Natural killer cell (primary cell): ENCODE results near the gene KRT26. TPM values are rescaled to one million over a fixed set of nuclear protein-coding genes. Genes with fewer than 3 reads are reported as not detected.
"Not testable (repeated sequence)": the region's sequence is repeated elsewhere in the genome, so short reads cannot be mapped to it uniquely, and the experiment has no call there.

Experiments
- ATAC-seq, 3 donors: fragments of 150-1000 bp in 2 of 3; fragments of 200-7000 bp in 1 of 3; cut with Tn5 transposase; 1 replicate in 1 of 3; 2 replicates in 2 of 3; pipeline ENCODE4 v1.10.0; 2021; ENCODE audit warnings: mild to moderate bottlenecking in 2 of 3, moderate library complexity in 2 of 3
- DNase-seq, 2 donors: peaks; one replicate each; pipeline versions ENCODE4 v3.0.0 to v3.0.0-alpha.2; 2013 to 2021; ENCODE audit warnings: mixed read lengths in 1 of 2
- H3K27ac ChIP-seq: one replicate; pipeline ENCODE4 v1.5.1; 2013; ENCODE audit warnings: mild to moderate bottlenecking, low read length
- H3K27me3 ChIP-seq: one replicate; pipeline ENCODE4 v1.6.1; 2013; ENCODE audit warnings: low read length; ENCODE audit not compliant: control insufficient read depth, insufficient read depth
- H3K36me3 ChIP-seq: one replicate; pipeline ENCODE4 v1.6.1; 2013; ENCODE audit warnings: low read length; ENCODE audit not compliant: control insufficient read depth, insufficient read depth
- H3K4me1 ChIP-seq: one replicate; pipeline ENCODE4 v1.6.1; 2013; ENCODE audit warnings: low read length; ENCODE audit not compliant: control insufficient read depth, insufficient read depth
- H3K4me3 ChIP-seq: one replicate; pipeline ENCODE4 v1.5.1; 2013; ENCODE audit warnings: low read length
- H3K9me3 ChIP-seq: one replicate; pipeline ENCODE4 v1.6.1; 2013; ENCODE audit warnings: low read length; ENCODE audit not compliant: control insufficient read depth, insufficient read depth
- H3K27ac Mint-ChIP-seq, 2 donors: one replicate each; pipeline ENCODE4 v1.8.0; 2022; ENCODE audit warnings: mild to moderate bottlenecking in 2 of 2, mixed read lengths in 2 of 2, moderate library complexity in 1 of 2
- H3K27me3 Mint-ChIP-seq, 2 donors: one replicate each; pipeline ENCODE4 v1.8.0; 2022; ENCODE audit warnings: low read depth in 2 of 2, mixed read lengths in 2 of 2
- H3K36me3 Mint-ChIP-seq: one replicate; pipeline ENCODE4 v1.8.0; 2022; ENCODE audit warnings: mixed read lengths
- H3K4me1 Mint-ChIP-seq, 2 donors: one replicate each; pipeline ENCODE4 v1.8.0; 2022; ENCODE audit warnings: mixed read lengths in 2 of 2
- H3K4me3 Mint-ChIP-seq: one replicate; pipeline ENCODE4 v1.8.0; 2022; ENCODE audit warnings: mild to moderate bottlenecking, moderate library complexity, mixed read lengths
- H3K9me3 Mint-ChIP-seq, 2 donors: one replicate each; pipeline ENCODE4 v1.8.0; 2022; ENCODE audit warnings: mixed read lengths in 2 of 2
- CTCF ChIP-seq: fragments of 200-600 bp; IDR thresholded peaks from one replicate; pipeline ENCODE4 v1.8.0; 2022; ENCODE audit warnings: antibody characterized with exemption
- WGBS: methylation state at CpG from one replicate; pipeline ENCODE4 v1.1.7; 2013; ENCODE audit warnings: missing lambda C conversion rate; ENCODE audit not compliant: insufficient coverage; 5-methylcytosine and 5-hydroxymethylcytosine counted together
- intact Hi-C: fragments of 100-400 bp; cut with micrococcal nuclease; formaldehyde crosslinking; loops from one replicate; pipeline ENCODE4 v1.14.2; 2022
- total RNA-seq, 4 donors: library from RNA; stranded (reverse); fragments of 120-200 nt in 1 of 4; gene quantifications; one replicate each; pipeline versions ENCODE4 v1.2.3 to v1.2.4, GENCODE V29; 2013 to 2022

Gene KRT26
- total RNA-seq, 3 donors from 2014 or later (not counting 1 experiment from before 2014, with no cell fraction given), result not detected

DNA sequence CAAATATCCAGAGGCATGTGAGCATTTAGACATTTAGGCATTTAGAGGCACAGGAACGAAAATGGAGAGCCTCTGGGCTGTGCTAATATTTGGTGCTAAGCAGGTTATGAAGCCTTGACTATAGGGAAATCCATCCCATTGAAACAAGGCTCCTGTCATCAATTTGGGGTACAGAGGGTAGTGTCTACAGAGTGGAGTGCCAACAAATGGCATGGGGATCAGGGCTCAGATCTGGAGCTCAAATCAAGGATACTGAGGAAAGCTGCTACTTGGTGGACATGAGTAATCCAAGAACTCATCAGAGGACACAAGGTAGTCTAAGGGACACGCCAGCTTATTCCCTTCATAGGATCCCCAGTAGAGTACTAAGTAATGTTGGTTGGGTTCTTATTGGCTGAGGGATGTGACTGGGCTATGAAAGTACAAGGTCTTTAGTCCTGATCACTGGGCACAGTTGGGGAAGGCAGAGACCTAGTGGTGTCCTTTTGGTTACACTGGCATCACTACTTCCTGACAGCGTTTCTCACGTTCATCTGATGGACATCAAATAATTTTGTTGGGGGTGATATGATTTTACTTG, 45.2 kb upstream of the KRT26 start:
- TF ChIP-seq CTCF, result no peak
- peaks cover 11 to 19% of the 10 kb centered on the region in 2 donors for H3K4me1 Mint-ChIP-seq
- intact Hi-C loops, result no loop called here
- Histone ChIP-seq H3K27ac (no peak overlapping the region), H3K27me3 (peaks cover 17% of the 10 kb centered on the region), H3K36me3 (peaks cover 4% of the 10 kb centered on the region), H3K9me3 (no peaks in the 10 kb centered on the region), H3K4me1 (peaks cover 3% of the 10 kb centered on the region), H3K4me3 (no peak overlapping the region)
- H3K4me3 Mint-ChIP-seq, result peak overlapping the region; percentile 98
- no peak for DNase-seq
- H3K27me3 Mint-ChIP-seq, result peaks cover 22 to 30% of the 10 kb centered on the region in 2 donors
- peak overlapping the region in 1 of 2 donors; percentile 94 for H3K27ac Mint-ChIP-seq
- H3K36me3 Mint-ChIP-seq, result peaks cover 11% of the 10 kb centered on the region
- no peak for ATAC-seq
- WGBS, result 97% methylated on average over 4 of the region's 4 CpGs
- peaks cover 4 to 5% of the 10 kb centered on the region in 2 donors for H3K9me3 Mint-ChIP-seq

- peak overlapping the region in 1 of 2 donors; percentile 94 for H3K27ac Mint-ChIP-seq
- ATAC-seq (no peak), DNase-seq (no peak)
- no peak for TF ChIP-seq CTCF
- Histone ChIP-seq H3K27me3 (peaks cover 22% of the 10 kb centered on the region), H3K4me1 (peaks cover 3% of the 10 kb centered on the region), H3K36me3 (peaks cover 4% of the 10 kb centered on the region), H3K9me3 (no peaks in the 10 kb centered on the region), H3K4me3 (no peak overlapping the region), H3K27ac (no peak overlapping the region)
- WGBS, result 100% methylated on average over 1 of the region's 3 CpGs
- peak overlapping the region; percentile 98 for H3K4me3 Mint-ChIP-seq
- intact Hi-C loops, result no loop called here
- H3K27me3 Mint-ChIP-seq, result peaks cover 26 to 31% of the 10 kb centered on the region in 2 donors
- H3K9me3 Mint-ChIP-seq, result peaks cover 4 to 5% of the 10 kb centered on the region in 2 donors
- H3K4me1 Mint-ChIP-seq, result peaks cover 11 to 19% of the 10 kb centered on the region in 2 donors
- H3K36me3 Mint-ChIP-seq, result peaks cover 11% of the 10 kb centered on the region
These were observed 44.6 kb upstream of the KRT26 start for GRCh38 chr17:40816569-40816968.

GRCh38 chr17:40815381-40815780, 43.4 kb upstream of the KRT26 start:
- H3K9me3 Mint-ChIP-seq, result peaks cover 4 to 5% of the 10 kb centered on the region in 2 donors
- no peak for ATAC-seq
- H3K36me3 Mint-ChIP-seq, result peaks cover 11% of the 10 kb centered on the region
- H3K4me1 Mint-ChIP-seq, result peaks cover 11 to 19% of the 10 kb centered on the region in 2 donors
- intact Hi-C loops, result no loop called here
- 100% methylated on average over 1 of the region's 1 CpG for WGBS
- peaks cover 3% of the 10 kb centered on the region for H3K4me1 ChIP-seq
- H3K9me3 ChIP-seq, result no peaks in the 10 kb centered on the region
- DNase-seq, result no peak
- H3K27ac ChIP-seq, result no peak overlapping the region
- peaks cover 35 to 42% of the 10 kb centered on the region in 2 donors for H3K27me3 Mint-ChIP-seq
- peaks cover 4% of the 10 kb centered on the region for H3K36me3 ChIP-seq
- H3K4me3 Mint-ChIP-seq, result no peak overlapping the region
- no peak overlapping the region for H3K4me3 ChIP-seq
- H3K27me3 ChIP-seq, result peaks cover 30% of the 10 kb centered on the region
- TF ChIP-seq CTCF, result no peak
- H3K27ac Mint-ChIP-seq, result no peak overlapping the region

- H3K9me3 ChIP-seq, H3K27ac ChIP-seq, H3K27ac Mint-ChIP-seq, DNase-seq, H3K4me3 ChIP-seq, ATAC-seq, H3K9me3 Mint-ChIP-seq, intact Hi-C loops, H3K36me3 ChIP-seq, H3K4me3 Mint-ChIP-seq, H3K4me1 ChIP-seq: not testable (repeated sequence)
- H3K27me3 ChIP-seq, result peaks cover 35% of the 10 kb centered on the region
- WGBS, result 100% methylated on average over 2 of the region's 3 CpGs
- Mint-ChIP-seq H3K36me3 (peaks cover 11% of the 10 kb centered on the region), H3K4me1 (peaks cover 11 to 15% of the 10 kb centered on the region in 2 donors), H3K27me3 (peaks cover 42 to 49% of the 10 kb centered on the region in 2 donors)
These were observed 42.7 kb upstream of the KRT26 start for GRCh38 chr17:40814657-40815056.
